ENCODE results near the gene COL2A1.

The COL2A1 gene

GRCh38 chr12:48012070-48012469 is 7.8 kb upstream of the COL2A1 start:
- DNase-seq (ENCODE audit: low spot score), result no peak

- no peak for DNase-seq (ENCODE audit: low spot score)
Observed at GRCh38 chr12:48010366-48010970, 6.2 kb upstream of the COL2A1 start.

DNA sequence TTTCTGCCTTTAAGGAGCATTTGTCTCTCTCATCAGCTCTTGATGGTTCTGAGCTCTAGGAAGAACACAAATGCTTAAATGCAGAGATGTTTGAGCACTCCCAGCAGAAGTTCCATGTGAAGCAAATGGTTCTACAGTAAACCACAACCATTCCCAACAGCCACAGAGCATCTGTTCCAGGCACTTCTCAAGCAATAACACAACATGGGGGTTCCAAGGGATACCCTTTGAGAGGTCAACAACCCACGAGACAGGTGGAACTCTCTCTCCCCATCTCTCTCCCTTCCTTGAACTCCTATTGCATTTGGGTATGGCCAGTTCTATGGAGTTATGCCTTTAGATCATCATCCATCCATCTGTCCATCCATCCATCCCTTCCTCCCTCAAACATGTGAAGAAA is 5.2 kb upstream of the COL2A1 start:
- DNase-seq (ENCODE audit: low spot score), result no peak

DNA sequence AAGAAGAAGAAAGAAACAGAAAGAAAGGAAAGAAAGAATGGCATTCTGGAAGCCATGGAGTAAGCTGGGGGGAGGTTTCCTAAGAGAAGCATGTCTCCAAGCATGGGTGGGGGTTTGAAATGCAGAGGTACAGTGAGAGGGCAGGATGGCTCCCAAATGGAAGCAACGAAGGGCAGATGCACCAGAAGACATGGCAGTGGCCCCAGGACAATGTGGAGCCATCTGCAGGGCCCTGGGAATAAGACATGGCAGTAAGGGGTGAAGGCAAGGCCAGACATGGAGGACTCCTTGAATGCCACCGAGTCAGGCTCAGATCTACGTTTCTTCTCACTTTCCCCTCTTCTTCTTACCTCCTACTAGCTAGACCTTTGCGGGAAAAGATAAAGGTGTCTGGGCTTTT is 4.7 kb upstream of the COL2A1 start:
- no peak for DNase-seq (ENCODE audit: low spot score)

DNA sequence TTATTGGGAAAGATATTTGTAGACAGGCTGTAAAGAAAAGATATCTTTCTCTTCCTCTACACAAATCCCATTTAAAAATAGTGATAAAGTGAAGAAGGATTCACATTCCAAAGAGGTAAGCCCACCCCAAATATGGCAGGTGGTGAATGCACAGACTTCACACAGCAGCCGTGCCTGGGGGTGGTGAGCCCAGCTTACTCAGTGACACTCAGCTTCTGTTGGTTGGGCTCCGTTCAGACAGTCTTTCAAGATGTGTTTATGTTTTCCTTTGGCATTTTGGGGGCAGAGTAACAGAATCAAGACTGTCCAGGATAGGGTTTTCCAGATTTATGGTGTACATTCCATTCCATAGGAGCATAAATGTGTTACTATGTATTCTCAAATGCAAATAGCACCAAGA is 4.1 kb upstream of the COL2A1 start:
- DNase-seq (ENCODE audit: low spot score), result no peak

- no peak for DNase-seq (ENCODE audit: low spot score)
Observed at GRCh38 chr12:48007206-48007605, 2.9 kb upstream of the COL2A1 start.

DNA sequence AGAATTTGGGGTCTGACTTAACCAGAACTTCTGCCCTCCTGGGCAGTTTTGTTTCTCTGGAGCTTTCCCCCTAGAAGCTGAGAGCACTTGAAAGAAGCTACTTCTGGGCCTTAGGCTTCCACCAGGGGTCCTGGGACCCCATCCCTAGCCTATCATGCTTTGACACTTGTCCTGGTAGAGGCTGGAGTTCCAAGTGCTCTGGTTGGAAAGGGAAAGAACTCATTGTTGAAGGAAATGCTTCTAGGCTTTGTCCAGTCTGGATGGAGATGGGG is 1.4 kb upstream of the COL2A1 start:
- DNase-seq (ENCODE audit: low spot score), result no peak

GRCh38 chr12:48005001-48005749 is 899 bp upstream of the COL2A1 start:
- DNase-seq (ENCODE audit: low spot score), result no peak

GRCh38 chr12:48003226-48004052 is 837 bp downstream of the COL2A1 start:
- no peak for DNase-seq (ENCODE audit: low spot score)

DNA sequence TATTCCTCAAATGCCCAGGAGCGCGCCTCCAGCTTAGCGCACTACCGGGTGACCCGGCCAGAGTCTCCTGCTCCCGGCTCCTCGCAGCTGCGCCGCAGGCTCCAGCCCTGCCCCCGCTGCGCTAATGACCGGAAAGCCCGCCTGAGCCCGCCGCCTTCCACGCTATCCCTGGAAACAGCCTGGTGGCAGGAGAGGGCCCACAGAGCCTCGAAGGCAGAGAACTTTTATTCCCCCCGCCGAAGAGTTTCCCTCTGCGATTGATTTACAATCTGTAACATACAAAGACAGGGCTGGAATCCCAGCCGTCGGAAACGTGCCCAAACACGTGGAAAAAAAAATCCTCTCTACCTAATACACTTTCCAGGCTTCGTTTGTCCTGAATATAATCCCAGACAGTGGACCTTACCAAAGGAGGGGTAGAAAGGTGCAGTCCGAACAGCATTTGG is 1.5 kb downstream of the COL2A1 start:
- DNase-seq (ENCODE audit: low spot score), result no peak

- DNase-seq (ENCODE audit: low spot score), result no peak
Observed at GRCh38 chr12:48002414-48002730, 1.9 kb downstream of the COL2A1 start.

GRCh38 chr12:48001505-48002413 is 2.5 kb downstream of the COL2A1 start:
- peak; percentile 83 for DNase-seq (ENCODE audit: low spot score)

- DNase-seq (ENCODE audit: low spot score), result peak; percentile 70
Observed at GRCh38 chr12:48000878-48001504, 3.3 kb downstream of the COL2A1 start.

GRCh38 chr12:47999816-48000215 is 4.5 kb downstream of the COL2A1 start:
- no peak for DNase-seq (ENCODE audit: low spot score)

- no peak for DNase-seq (ENCODE audit: low spot score)
Observed at GRCh38 chr12:47997321-47997720, 7.0 kb downstream of the COL2A1 start.

- DNase-seq (ENCODE audit: low spot score), result no peak
Observed at GRCh38 chr12:47995981-47996401, 8.3 kb downstream of the COL2A1 start.

- no peak for DNase-seq (ENCODE audit: low spot score)
Observed at GRCh38 chr12:47993491-47993890, 10.8 kb downstream of the COL2A1 start.

GRCh38 chr12:47992776-47993175 is 11.5 kb downstream of the COL2A1 start:
- DNase-seq (ENCODE audit: low spot score), result no peak

- DNase-seq (ENCODE audit: low spot score), result no peak
Observed at GRCh38 chr12:47991106-47992061, 12.9 kb downstream of the COL2A1 start.

DNA sequence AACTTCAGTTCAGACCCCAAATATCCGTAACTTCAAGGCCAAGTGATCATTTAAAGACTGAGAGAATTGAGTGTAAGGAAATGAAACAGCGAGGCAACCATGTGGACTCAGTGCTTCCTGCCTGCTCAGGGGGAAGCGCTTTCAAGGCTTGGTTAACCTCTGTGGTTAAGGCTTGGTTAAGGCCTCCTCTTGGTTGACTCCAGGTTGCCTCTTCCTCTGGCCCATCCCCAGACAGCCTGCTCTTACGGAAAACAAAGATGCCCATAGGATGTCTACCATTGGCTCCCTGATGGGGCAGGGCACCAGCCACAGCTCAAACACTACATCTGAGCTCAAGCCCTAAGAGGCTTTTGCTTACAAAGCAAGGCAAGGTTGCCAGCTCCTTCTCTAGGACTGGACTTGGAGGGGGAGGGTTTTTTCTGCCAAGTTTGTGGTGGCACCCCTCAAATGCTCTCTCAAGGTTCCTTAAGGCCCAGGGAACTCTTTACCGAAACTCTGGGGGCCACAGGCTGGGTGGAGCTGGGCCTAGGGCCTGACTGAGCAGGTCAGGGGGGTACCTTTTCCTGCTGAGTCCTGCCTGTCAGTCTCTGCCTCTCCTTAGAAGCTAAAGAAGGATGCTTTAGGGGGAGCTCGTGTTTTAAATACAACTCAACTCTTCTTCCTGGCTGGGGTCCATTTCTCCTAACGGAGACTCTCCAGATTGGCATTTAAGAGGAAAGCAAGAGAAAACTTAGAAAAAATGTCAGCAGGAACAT is 13.7 kb downstream of the COL2A1 start:
- no peak for DNase-seq (ENCODE audit: low spot score)
